GM21737 (cell line): ENCODE measurements around the gene FZD4.
"Not testable (repeated sequence)": the region's sequence is repeated elsewhere in the genome, so short reads cannot be mapped to it uniquely, and the experiment has no call there.

Experiments used
- ATAC-seq: cut with Tn5 transposase; IDR thresholded peaks from one replicate; pipeline ENCODE4 v1.9.1; 2021; ENCODE audit warnings: mild to moderate bottlenecking, moderate library complexity; ENCODE audit not compliant: unreplicated experiment

Gene FZD4

GRCh38 chr11:86916330-86916729, 38.9 kb downstream of the FZD4 start:
- ATAC-seq, result no peak

- ATAC-seq, result not testable (repeated sequence)
These were observed 39.3 kb downstream of the FZD4 start for GRCh38 chr11:86915850-86916249.

GRCh38 chr11:86914865-86915519, 40.2 kb downstream of the FZD4 start:
- ATAC-seq, result no peak

DNA sequence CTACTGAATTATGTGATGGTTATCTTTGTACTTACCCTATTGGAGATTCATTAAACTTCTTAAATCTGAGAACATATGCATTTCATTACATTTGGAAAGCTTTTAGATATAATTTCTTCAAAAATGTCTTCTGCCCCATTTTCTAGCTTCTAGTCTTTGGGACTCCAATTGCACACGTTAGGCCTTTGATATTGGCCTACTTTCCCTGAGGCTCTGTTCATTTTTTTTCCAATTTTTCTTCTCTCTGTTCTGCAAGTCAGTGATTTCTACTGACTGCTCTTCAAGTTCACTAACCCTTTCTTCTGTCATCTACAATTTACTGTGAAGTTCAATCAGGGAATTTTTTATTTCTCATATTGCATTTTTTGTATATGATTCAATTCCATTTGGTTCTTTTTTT, 43.0 kb downstream of the FZD4 start:
- no peak for ATAC-seq

GRCh38 chr11:86910592-86910991, 44.6 kb downstream of the FZD4 start:
- no peak for ATAC-seq

DNA sequence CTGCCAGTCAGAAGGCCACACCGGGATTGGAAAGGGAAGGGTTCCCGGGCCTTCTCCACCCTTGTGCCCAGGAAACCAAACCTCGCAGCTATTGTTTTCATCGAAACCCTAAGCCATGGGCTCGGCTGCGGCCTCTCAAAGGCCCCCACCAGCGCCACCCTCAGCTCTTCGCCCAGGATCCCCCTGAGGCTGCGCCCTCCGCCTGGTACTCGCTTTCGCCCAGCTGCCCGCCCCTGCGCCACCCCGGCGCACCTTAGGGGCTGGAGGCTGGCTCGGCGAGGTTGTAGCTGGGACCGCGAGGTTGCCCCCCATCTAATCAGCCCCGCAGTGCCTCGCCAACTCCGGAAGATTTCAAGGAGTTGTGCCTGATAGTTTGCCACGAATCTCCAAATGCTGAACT, 49.0 kb downstream of the FZD4 start:
- no peak for ATAC-seq

DNA sequence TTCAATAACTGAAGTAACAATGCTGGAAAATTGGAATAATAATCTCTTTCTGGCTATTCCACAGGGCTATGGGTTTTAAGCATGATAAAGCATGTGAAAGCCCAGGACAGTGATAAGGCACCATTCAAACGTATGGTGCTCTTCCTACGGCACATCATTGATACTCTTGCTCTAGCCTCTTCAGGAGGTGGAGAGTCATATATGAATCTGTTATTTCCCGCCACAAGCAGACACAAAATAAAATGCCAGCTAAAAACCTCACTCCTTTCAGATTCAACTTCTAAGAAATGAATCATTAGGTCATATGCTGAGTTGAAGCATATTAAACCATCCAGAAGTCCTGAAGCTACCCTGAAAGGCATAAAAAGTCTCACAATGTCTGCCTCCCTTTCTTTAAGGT, 49.9 kb downstream of the FZD4 start:
- no peak for ATAC-seq

- no peak for ATAC-seq
These were observed 51.2 kb downstream of the FZD4 start for GRCh38 chr11:86904001-86904400.

- no peak for ATAC-seq
These were observed 52.9 kb downstream of the FZD4 start for GRCh38 chr11:86902345-86902744.

- ATAC-seq, result no peak
These were observed 53.6 kb downstream of the FZD4 start for GRCh38 chr11:86901599-86901998.

- no peak for ATAC-seq
These were observed 55.0 kb downstream of the FZD4 start for GRCh38 chr11:86900162-86900561.

GRCh38 chr11:86898689-86899088, 56.5 kb downstream of the FZD4 start:
- ATAC-seq, result no peak

DNA sequence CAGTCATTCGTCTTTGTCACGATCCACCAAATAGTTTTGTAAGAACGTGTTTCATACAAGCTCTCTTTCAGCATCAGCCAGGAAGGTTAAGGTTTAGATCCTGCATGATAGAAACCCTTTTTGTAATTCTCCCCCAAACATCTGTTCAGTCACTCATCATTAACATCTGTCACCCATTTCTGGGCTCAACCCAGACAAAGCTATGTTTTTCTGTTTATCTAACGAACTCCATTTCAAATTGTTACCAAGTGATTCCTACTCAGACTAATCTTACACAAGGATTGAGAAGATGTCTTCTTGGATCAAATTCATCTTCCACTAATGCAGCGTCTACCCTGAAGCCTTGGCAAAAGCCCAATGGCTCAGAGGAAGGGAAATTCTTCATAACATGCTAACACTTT, 58.8 kb downstream of the FZD4 start:
- ATAC-seq, result no peak
